ENCODE data around the gene APCDD1.

GRCh38 chr18:10465174-10465939, 10.9 kb downstream of the APCDD1 start:
- TF ChIP-seq CTCF (IDR thresholded peaks at IDR 0.05; ENCODE audit: poor library complexity) (no peak), EZH2 (IDR thresholded peaks at IDR 0.05; ENCODE audit: borderline replicate concordance) (no peak), EZH2phosphoT487 (IDR thresholded peaks at IDR 0.05; ENCODE audit: low read depth, severe bottlenecking, unreplicated experiment) (no peak)

Data from hepatocyte (in vitro differentiated cells).